Lung (tissue), 12 donors: Measurements from ENCODE around the gene LRRK2. TPM values are rescaled to one million over a fixed set of nuclear protein-coding genes. Genes with fewer than 3 reads are reported as not detected.

Experiments
- ATAC-seq: fragments of 200-7000 bp; cut with Tn5 transposase; one replicate; pipeline ENCODE4 v1.9.1; 2020; ENCODE audit warnings: moderate number of reproducible peaks; ENCODE audit not compliant: insufficient read depth, low FRiP score
- DNase-seq, 3 donors: peaks; one replicate each; pipeline ENCODE4 v3.0.0-alpha.2; 2013 to 2017
- H3K27ac ChIP-seq, 2 donors: one replicate each; pipeline ENCODE4 v1.5.1; 2013; ENCODE audit warnings: mild to moderate bottlenecking in 2 of 2, moderate library complexity in 2 of 2, control low read depth in 1 of 2, inconsistent platforms in 1 of 2, low read depth in 1 of 2, low read length in 1 of 2
- H3K27me3 ChIP-seq, 3 donors: one replicate each; pipeline ENCODE4 v1.5.1; 2013; ENCODE audit warnings: low read length in 2 of 3; ENCODE audit not compliant: control insufficient read depth in 3 of 3, insufficient read depth in 3 of 3
- H3K36me3 ChIP-seq, 4 donors: one replicate each; pipeline ENCODE4 v1.5.1; 2013; ENCODE audit warnings: low read length in 4 of 4, mild to moderate bottlenecking in 1 of 4, moderate library complexity in 1 of 4; ENCODE audit not compliant: control insufficient read depth in 4 of 4, insufficient read depth in 4 of 4
- H3K4me1 ChIP-seq, 5 donors: one replicate each; pipeline ENCODE4 v1.5.1; 2013; ENCODE audit warnings: low read length in 5 of 5, mild to moderate bottlenecking in 2 of 5, moderate library complexity in 1 of 5; ENCODE audit not compliant: control insufficient read depth in 5 of 5, insufficient read depth in 5 of 5
- H3K4me3 ChIP-seq: one replicate; pipeline ENCODE4 v1.5.1; 2013; ENCODE audit warnings: mild to moderate bottlenecking, control low read depth, moderate library complexity
- H3K9ac ChIP-seq, 2 donors: one replicate each; pipeline ENCODE4 v1.5.1; 2013; ENCODE audit warnings: low read length in 2 of 2, control low read depth in 1 of 2; ENCODE audit not compliant: insufficient read depth in 1 of 2
- H3K9me3 ChIP-seq, 4 donors: one replicate each; pipeline ENCODE4 v1.5.1; 2013; ENCODE audit warnings: low read length in 3 of 4, mild to moderate bottlenecking in 1 of 4, moderate library complexity in 1 of 4; ENCODE audit not compliant: control insufficient read depth in 4 of 4, insufficient read depth in 3 of 4
- WGBS, 2 donors: extraction: QIAGEN DNeasy Blood & Tissue Kit; methylation state at CpG; one replicate each; pipeline ENCODE4 v1.1.7; 2013; 5-methylcytosine and 5-hydroxymethylcytosine counted together
- polyA plus RNA-seq, 2 donors: library from polyadenylated mRNA; stranded (reverse); fragments of 200-250 nt; gene quantifications; one replicate each; pipeline ENCODE4 v1.2.1, GENCODE V29; 2013
- total RNA-seq, 2 donors: library from RNA; depleted of rRNA in 1 of 2; stranded (reverse); fragments of >200 nt in 1 of 2; gene quantifications; one replicate each; pipeline ENCODE4 v1.2.1, GENCODE V29; 2014 to 2021
- TF ChIP-seq, protein P1 (sequence below): IDR thresholded peaks from 2 replicates; pipeline ENCODE4 v1.5.1; 2012; ENCODE audit warnings: mild to moderate bottlenecking; ENCODE audit errors: control extremely low read depth, extremely low read depth
- donor health status: control.
- donor health status: control.
- donor health status: Bipolar disorder and iron deficiency.
- donor health status: healthy.
- donor health status: DM: yes; HTN: yes; CAD: no.

Gene LRRK2
- total and polyA plus RNA-seq, 4 donors, result 74.3 to 276 (median 193) TPM

DNA sequence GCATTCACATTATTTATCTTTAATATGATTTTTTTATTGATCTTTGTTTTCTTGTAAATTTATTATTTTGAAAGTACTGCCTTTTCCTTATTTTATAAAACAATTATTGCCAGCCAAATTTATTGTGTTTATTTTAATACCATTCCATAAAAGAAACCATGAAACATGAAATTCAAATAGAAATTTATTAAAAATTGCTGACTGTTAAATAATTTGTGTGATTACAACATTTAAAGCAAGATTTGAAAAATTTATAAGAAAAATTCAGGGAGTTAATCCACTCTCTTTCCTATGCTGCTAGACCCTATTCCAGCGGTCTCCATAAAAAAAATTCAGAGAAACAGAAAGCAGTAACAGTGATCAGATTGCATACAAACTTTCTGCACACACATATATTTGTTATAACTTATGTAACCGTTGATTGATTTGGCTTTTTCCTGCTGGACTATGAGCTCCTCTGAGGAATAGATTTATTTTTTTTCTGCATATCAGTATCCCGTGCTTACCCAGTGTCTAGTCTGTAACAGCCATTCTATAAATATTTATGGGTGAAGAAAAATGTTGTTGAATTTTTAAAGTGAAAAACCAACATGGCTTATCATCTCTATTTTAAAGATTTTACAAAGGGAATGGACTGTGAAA, 68.1 kb downstream of the LRRK2 start:
- ATAC-seq (no peak), DNase-seq (no peak)
- no peak overlapping the region for H3K27ac ChIP-seq
- H3K9ac ChIP-seq, result no peak overlapping the region
- no peaks in the 10 kb centered on the region for H3K36me3 ChIP-seq
- no peaks in the 10 kb centered on the region for H3K4me1 ChIP-seq
- H3K9me3 ChIP-seq, result no peaks in the 10 kb centered on the region
- TF ChIP-seq, protein P1, sequence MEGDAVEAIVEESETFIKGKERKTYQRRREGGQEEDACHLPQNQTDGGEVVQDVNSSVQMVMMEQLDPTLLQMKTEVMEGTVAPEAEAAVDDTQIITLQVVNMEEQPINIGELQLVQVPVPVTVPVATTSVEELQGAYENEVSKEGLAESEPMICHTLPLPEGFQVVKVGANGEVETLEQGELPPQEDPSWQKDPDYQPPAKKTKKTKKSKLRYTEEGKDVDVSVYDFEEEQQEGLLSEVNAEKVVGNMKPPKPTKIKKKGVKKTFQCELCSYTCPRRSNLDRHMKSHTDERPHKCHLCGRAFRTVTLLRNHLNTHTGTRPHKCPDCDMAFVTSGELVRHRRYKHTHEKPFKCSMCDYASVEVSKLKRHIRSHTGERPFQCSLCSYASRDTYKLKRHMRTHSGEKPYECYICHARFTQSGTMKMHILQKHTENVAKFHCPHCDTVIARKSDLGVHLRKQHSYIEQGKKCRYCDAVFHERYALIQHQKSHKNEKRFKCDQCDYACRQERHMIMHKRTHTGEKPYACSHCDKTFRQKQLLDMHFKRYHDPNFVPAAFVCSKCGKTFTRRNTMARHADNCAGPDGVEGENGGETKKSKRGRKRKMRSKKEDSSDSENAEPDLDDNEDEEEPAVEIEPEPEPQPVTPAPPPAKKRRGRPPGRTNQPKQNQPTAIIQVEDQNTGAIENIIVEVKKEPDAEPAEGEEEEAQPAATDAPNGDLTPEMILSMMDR, result no peak
- 71 to 85% methylated on average over 3 of the region's 3 CpGs for WGBS, 2 donors
- no peaks in the 10 kb centered on the region for H3K27me3 ChIP-seq
- H3K4me3 ChIP-seq, result no peak overlapping the region

DNA sequence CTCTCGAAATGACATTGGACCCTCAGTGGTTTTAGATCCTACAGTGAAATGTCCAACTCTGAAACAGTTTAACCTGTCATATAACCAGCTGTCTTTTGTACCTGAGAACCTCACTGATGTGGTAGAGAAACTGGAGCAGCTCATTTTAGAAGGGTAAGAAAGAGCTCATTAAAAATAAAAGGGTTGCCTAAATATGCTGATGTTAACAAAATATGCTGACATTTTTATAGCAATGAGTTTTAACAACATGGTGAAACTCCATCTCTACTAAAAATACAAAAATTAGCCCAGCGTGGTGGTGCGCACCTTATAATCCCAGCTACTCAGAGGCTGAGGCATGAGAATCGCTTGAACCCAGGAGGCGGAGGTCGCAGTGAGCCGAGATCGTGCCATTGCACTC, 73.5 kb downstream of the LRRK2 start:
- H3K27ac ChIP-seq, result no peak overlapping the region
- H3K9ac ChIP-seq, result no peak overlapping the region
- no peak overlapping the region for H3K4me3 ChIP-seq
- ATAC-seq, result no peak
- DNase-seq, result no peak
- no peaks in the 10 kb centered on the region for H3K36me3 ChIP-seq
- no peaks in the 10 kb centered on the region for H3K4me1 ChIP-seq
- WGBS, 2 donors, result 95 to 96% methylated on average over 8 of the region's 8 CpGs
- TF ChIP-seq, protein P1, result no peak
- H3K9me3 ChIP-seq, result no peaks in the 10 kb centered on the region
- no peaks in the 10 kb centered on the region for H3K27me3 ChIP-seq

DNA sequence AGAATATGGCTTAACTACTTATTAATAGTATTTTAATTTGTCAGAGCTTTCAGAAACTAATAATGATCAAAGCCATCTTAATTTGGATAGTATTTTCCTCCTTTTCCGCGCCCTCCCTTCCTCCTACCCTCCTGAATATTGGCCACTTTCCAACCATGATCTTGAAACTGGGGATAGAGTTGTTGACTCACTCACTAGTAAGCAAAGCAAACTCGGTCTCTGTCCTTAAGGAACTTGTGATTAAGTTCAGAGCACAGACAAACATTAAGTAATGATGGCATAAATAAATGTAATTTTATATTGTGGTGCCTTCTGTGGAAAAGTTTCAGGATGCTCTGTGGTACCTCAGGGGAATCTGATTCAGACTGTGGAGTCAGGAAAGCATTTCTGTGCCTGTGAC, 75.7 kb downstream of the LRRK2 start:
- Histone ChIP-seq H3K9me3 (no peaks in the 10 kb centered on the region), H3K4me3 (no peak overlapping the region), H3K27me3 (no peaks in the 10 kb centered on the region), H3K9ac (no peak overlapping the region), H3K36me3 (no peaks in the 10 kb centered on the region), H3K27ac (no peak overlapping the region), H3K4me1 (no peaks in the 10 kb centered on the region)
- WGBS, 2 donors, result 66 to 85% methylated on average over 3 of the region's 3 CpGs
- TF ChIP-seq, protein P1, result no peak
- no peak for ATAC-seq
- DNase-seq, result no peak

DNA sequence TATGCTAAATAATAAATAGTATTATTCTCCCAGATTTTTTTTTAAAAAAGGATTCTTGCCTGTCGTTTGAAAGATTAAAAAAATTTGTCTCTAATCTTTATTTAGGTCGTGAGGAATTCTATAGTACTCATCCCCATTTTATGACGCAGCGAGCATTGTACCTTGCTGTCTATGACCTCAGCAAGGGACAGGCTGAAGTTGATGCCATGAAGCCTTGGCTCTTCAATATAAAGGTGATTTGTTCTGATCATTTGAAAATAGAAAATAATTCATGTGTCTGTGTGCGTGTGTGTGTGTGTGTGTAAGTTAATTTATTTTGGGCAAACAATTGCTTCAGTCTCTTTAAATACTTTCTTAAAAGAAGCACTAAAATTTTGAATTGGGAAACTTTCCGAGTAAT, 84.2 kb downstream of the LRRK2 start:
- no peaks in the 10 kb centered on the region for H3K9me3 ChIP-seq
- no peak overlapping the region for H3K9ac ChIP-seq
- H3K27me3 ChIP-seq, result no peaks in the 10 kb centered on the region
- no peaks in the 10 kb centered on the region for H3K4me1 ChIP-seq
- no peak for DNase-seq
- H3K27ac ChIP-seq, result no peak overlapping the region
- H3K4me3 ChIP-seq, result no peak overlapping the region
- peaks cover 0 to 6% (median 0%) of the 10 kb centered on the region in 4 donors for H3K36me3 ChIP-seq
- 78 to 80% methylated on average over 6 of the region's 6 CpGs for WGBS, 2 donors
- TF ChIP-seq, protein P1, result no peak
- ATAC-seq, result no peak
